GM19023 (cell line): Measurements from ENCODE around the gene CYP2D6.

ENCODE experiments used
- ATAC-seq: cut with Tn5 transposase; IDR thresholded peaks from one replicate; pipeline ENCODE4 v1.9.1; 2021; ENCODE audit warnings: mild to moderate bottlenecking, moderate library complexity; ENCODE audit not compliant: unreplicated experiment

Gene CYP2D6

DNA sequence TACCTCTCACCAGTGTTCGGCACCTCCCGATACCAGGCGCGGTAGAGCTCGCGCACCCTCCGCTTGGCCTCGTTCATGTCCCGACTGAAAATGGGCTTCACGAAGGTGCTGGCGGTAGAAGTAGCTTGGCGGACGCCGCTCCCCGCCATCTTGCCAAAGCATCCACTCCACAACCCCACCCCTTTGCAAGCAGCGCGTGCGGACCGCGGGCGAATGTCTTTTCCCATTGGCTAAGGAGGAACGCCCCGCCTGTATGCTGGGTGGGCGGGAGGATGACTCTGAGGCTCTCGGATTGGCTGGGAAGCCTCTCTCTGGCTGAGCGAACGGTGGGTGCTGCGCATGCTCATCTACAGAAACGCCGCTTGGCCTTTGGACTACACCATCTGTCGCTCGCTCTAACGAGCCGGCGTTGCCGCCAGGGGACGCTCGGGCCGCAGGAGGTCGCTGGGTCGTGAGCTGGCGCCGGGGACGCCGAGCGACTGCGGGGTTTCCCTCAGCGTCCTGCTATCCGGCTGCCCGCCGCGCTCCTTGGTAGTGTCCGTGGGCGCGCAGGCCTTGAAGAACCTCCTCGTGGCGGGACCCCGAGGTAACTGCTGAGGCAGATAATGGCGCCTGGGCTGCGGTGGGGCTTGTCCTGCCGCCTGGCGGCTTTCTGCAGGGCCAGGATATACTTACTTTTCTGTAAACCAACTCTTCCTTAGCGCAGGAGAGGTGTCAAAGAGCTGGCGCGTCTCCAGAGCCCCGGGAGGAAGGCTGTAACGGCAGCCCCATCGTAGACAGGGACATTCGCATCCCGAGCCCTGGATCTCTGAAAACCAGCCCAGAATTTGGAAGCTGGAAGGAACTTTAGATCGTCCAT is 39.8 kb downstream of the CYP2D6 start, which contains the start of gene NDUFA6:
Gene NDUFA6 (minus strand): TSS at position 177 of the 859 bp plus-strand sequence. CDS start 28 bp downstream, at position 149.
- peak; percentile 94 for ATAC-seq

DNA sequence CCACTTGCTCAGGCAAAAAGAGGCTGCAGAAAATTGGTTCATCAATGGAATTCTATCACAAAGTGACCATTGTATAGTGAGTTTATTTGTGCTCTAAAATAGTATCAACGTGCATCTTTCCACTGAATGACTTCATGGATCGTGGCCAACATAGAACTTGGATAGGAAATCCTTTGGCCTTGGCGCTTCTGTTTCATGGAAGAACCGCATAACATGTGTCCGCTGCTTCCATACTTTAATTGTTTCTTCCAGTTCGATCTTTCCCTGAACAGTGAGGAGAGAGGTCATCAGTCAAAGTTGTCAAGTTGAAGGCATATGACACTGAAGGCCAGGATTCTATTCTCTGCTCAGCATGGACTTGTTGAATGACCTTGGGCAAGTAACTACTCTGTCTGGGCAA is 44.6 kb downstream of the CYP2D6 start:
- no peak for ATAC-seq

DNA sequence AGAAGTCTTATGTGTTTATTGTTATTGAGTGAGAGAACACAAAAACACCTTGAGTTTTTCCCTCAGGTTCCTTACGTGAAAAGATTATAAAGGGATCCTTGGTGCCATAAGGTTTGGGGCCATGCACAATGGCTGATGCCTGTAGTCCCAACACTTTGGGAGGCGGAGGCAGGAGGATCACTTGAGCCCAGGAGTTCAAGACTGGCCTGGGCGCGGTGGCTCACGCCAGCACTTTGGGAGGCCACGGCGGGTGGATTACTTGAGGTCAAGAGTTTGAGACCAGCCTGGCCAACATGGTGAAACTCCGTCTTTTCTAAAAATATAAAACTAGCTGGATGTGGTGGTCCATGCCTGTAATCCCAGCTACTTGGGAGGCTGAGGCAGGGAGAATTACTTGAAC is 45.7 kb downstream of the CYP2D6 start:
- ATAC-seq, result no peak

DNA sequence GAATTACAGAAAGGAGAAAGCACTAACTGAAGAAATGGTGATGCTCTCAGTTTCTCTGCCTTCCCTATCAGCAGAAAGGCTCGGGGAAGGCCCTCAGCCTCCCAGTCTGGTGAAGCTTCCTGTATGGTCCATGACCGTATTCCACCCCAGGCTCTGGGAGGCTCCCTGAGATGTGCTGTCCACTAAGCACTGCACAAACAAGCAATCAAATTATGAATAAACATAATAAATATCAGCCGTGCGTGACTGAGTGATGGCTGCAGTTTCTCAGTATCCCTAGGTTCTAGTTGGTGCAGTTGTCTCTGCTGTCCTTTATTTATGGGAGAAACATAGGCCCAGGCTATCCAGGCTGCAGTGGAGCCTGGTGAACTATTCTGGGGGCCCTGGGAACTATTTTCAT is 47.5 kb downstream of the CYP2D6 start:
- no peak for ATAC-seq

DNA sequence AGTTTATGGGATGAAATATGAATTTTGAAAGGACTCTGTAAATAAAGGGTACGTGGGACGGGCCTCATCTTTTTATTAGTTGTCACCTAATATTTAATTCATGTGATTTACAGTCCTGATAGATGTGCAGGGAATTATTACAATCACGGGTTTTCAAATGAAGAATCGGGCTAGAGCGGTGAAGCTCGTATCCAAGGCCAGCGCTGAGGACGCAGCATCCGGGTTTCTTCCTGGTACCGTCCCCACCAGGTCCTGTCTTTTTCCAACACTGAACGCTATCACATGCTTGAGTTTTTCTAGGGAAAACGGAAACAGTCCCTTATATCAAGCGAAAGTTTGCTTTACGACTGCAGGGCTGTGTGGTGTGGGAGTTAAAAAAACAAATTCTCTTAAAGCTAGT is 50.3 kb downstream of the CYP2D6 start:
- no peak for ATAC-seq

DNA sequence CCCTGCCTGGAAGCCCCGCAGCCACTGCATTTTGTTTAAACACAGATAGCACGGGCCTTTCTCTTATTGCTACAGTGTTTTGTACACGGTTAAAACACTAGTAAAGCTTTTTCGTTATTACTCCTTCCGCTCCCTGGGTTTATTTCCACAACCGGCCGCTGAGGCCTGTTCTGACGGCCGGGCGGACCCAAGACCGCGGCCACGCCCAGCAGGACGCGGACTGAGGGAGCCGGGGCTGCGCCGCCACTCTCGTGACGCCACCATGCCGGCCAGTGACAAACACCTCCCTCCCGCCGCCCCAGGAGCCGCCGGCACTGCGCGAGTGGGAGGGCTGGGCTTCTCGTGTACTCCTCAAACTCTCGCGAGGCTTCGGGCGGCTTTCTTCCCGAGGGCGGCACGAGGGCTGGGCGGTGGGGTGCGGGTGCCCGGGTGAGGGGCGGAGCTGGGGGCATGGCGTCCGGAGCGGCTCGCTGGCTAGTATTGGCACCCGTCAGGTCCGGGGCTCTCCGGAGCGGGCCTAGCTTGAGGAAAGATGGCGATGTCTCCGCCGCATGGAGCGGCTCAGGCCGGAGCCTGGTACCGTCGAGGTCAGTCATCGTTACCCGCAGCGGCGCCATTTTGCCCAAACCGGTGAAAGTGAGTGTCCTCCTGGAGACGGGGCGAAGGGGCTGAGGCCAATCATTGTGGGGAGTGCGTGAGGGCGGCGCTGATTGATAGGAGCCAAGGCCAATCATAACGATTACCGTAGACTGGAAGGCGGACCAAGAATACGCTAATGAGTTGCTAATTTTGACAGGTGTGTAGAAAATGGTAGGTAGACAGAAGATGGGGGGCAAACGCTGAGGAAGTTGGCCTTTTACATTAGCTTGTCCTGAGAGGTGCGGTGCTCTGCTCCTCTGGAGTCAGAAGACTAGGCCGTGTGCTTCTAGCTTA is 51.0 kb downstream of the CYP2D6 start, which contains the start of gene SMDT1:
Gene SMDT1 (plus strand): TSS at position 382 of the 933 bp plus-strand sequence. CDS start 69 bp downstream, at position 451.
- ATAC-seq, result peak; percentile 87

DNA sequence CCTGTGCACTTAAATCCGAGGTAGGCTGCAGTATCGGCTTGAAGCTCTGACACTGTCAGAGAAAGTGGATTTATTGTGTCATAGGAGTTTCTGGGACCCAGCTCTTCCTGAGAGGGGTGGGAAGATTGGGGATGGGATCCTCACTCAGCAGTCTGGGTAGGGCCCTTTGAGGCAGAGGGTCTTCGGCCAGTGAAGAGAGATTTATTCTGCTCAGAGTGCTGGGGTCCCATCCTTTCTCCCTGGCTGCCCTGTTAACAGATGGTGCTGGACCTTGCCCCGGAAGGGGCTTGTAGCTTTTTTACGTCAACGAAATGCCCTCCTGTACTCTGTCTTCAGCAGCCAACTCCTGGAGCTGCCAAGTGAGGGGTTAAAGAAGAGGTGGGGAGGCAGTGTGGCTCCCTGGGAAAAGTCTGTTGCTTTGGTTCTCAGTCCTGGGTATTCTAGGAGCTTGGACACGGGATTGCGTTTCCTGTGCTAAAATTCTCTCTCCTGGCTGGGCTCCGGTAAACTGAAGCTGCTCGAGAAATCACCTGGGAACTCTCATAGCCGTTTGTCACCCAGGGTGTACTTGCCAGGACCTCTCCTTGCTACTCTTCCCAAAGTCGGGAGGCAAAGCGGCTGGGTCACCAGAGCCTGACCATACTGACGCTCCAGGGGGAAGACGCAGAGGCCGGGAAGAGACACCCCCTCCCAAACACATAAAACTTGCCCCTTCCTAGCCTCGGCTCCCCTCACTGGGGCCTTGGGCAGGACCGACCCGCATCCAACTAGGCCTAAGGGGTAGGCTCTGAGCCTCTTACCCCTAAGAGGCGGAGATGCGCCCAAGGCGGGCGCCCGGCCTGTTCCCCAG is 51.9 kb downstream of the CYP2D6 start:
- no peak for ATAC-seq

DNA sequence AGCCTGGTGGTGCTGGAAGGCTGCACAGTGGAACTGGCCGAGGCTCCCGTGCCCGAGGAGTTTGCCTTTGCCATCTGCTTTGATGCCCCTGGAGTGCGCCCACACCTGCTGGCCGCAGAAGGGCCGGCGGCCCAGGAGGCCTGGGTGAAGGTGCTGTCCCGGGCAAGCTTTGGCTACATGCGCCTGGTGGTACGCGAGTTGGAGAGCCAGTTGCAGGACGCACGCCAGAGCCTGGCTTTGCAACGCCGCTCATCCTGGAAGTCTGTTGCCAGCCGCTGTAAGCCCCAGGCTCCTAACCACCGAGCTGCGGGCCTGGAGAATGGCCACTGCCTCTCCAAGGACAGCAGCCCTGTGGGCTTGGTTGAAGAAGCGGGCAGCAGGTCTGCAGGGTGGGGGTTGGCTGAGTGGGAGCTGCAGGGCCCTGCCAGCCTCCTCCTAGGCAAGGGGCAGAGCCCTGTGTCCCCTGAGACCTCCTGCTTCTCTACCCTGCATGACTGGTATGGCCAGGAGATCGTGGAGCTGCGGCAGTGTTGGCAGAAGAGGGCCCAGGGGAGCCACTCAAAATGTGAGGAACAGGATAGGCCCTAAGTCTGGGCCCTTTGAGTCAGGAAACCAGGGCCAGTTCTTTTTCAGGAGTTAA is 53.0 kb downstream of the CYP2D6 start:
- no peak for ATAC-seq

DNA sequence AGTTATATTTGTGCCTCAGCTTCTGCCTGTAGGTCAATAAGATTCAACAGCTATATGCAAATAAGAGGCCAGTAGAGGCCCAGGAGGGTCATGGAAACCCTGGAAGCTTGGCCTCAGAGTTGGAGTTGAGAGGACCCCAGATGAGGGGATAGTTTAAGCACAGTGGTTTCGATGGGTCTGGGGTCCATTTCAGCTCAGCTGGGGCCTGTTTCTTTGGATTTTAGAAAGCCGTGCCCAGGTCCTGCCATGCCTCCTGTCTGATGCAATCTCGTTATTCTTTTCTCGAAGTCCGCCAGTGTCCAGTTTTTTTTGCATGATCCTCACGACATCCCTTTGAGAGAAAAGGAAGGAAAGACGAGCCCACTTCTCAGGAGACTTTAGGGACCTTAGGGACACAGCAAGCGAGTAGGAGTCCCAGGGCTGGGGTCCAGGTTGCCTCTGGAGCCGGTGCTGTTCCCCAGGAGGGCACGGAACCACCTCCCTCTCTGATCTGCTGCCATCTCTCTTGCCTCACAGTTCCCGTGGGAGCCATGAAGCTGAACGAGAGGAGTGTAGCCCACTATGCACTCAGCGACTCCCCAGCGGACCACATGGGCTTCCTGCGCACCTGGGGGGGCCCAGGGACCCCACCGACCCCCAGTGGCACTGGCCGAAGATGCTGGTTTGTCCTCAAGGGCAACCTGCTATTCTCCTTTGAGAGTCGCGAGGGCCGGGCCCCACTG is 53.7 kb downstream of the CYP2D6 start:
- no peak for ATAC-seq
